GM10248 (cell line): Measurements from ENCODE around the gene MIA.
A peak's percentile ranks its signal among the peaks of the same experiment; 100 is the strongest.
"Not testable (repeated sequence)": the region's sequence is repeated elsewhere in the genome, so short reads cannot be mapped to it uniquely, and the experiment has no call there.

ENCODE experiments used
- CTCF ChIA-PET: fragments of 300-600 bp; sonication (Branson Sonifier 250); formaldehyde crosslinking; extraction: SDS; loops from one replicate; lab custom pipeline; 2021; ENCODE audit warnings: antibody characterized with exemption; lab: Yijun Ruan, JAX
- POLR2A ChIA-PET: fragments of 350-650 bp; sonication (Branson Sonifier 250); formaldehyde crosslinking; extraction: SDS; loops from one replicate; lab custom pipeline; 2020; ENCODE audit warnings: antibody characterized with exemption; lab: Yijun Ruan, JAX
- DNase-seq: peaks from one replicate; pipeline ENCODE4 v3.0.0; 2012; ENCODE audit errors: extremely low spot score
- TF ChIP-seq, protein P1 (sequence below): IDR thresholded peaks from 2 replicates; pipeline ENCODE4 v1.5.1; 2012; ENCODE audit warnings: mild to moderate bottlenecking, low read depth; ENCODE audit errors: extremely low read depth, missing control alignments, control extremely low read depth

Gene MIA

DNA sequence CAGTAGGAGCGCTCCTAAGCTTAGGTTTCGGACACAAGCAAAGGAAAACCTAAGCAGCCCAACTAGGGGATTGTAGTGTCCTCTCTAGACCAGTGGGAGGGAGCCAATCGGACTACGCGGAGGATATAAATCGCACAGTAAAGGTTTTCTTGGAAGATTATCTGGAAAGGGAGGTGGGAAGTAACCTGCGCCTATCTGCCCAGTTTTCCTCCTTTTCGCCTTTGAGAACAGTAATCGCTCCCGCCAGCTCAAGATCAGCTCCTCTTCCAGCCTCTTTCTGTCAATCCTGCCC, 2.3 kb downstream of the MIA start:
- ChIA-PET CTCF (interaction anchor here (0.8 to 3.7 kb wide), 9 partner anchors 20 to 143 kb away, joined by 3 to 23 read pairs (median 7); partner anchors contain the start of genes ACTMAP, EGLN2 and SNRPA), POLR2A (interaction anchor here (0.7 to 3.1 kb wide), 9 partner anchors 9 to 486 kb away, joined by 3 to 35 read pairs (median 5); partner anchors contain the start of genes ACTMAP, EGLN2 and SNRPA)
- no peak for DNase-seq
- TF ChIP-seq, protein P1, sequence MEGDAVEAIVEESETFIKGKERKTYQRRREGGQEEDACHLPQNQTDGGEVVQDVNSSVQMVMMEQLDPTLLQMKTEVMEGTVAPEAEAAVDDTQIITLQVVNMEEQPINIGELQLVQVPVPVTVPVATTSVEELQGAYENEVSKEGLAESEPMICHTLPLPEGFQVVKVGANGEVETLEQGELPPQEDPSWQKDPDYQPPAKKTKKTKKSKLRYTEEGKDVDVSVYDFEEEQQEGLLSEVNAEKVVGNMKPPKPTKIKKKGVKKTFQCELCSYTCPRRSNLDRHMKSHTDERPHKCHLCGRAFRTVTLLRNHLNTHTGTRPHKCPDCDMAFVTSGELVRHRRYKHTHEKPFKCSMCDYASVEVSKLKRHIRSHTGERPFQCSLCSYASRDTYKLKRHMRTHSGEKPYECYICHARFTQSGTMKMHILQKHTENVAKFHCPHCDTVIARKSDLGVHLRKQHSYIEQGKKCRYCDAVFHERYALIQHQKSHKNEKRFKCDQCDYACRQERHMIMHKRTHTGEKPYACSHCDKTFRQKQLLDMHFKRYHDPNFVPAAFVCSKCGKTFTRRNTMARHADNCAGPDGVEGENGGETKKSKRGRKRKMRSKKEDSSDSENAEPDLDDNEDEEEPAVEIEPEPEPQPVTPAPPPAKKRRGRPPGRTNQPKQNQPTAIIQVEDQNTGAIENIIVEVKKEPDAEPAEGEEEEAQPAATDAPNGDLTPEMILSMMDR = no peak

DNA sequence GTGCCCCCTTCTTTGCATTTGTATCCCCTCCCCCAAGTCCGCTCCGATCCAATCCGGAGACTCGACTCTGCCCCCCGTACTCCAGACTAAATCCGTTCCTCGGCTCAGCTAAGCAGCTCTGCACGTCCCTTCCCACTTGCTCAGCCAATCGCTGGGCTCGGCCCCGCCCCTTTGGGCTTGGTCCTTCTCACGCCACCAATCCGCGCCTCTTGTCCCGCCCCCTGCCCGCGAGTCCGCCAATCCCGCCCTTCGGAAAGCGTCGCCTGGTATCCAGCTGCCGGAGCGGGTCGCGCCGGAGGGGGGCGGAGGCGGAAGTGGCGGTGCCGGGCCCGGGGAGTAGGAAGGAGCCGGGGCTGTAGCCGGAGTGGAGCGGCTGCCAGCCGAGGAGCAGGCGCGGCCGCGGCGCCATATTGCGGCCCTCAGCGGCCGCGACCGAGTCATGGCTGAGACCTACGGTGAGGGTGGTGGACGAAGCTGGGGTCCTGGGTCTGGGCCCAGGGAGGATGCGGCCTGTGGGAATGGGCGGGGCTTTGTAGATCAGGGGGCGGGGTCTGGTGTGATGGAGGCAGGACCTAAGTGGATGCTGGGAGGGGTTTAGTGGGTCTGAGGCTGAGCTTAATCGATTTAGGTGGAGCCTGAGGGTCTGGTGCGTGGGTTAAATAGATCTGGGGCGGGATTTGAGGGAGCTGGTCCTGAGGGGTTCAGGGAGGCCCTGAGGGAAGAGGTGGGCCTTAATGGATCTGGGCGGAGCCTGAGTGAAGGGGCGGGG, 2.8 kb downstream of the MIA start, which contains the start of gene RAB4B:
Gene RAB4B (plus strand): TSS at position 311 of the 769 bp plus-strand sequence. CDS start 129 bp downstream, at position 440.
- TF ChIP-seq, protein P1 = no peak
- ChIA-PET POLR2A (interaction anchor here (0.7 to 3.1 kb wide), 15 partner anchors 8 to 485 kb away, joined by 3 to 35 read pairs (median 4); partner anchors contain the start of genes ACTMAP, COQ8B, EGLN2 and ITPKC), CTCF (interaction anchor here (0.8 to 3.7 kb wide), 16 partner anchors 11 to 357 kb away, joined by 3 to 23 read pairs (median 5); partner anchors contain the start of genes ACTMAP, EGLN2 and SNRPA)
- peak; percentile 95 for DNase-seq

DNA sequence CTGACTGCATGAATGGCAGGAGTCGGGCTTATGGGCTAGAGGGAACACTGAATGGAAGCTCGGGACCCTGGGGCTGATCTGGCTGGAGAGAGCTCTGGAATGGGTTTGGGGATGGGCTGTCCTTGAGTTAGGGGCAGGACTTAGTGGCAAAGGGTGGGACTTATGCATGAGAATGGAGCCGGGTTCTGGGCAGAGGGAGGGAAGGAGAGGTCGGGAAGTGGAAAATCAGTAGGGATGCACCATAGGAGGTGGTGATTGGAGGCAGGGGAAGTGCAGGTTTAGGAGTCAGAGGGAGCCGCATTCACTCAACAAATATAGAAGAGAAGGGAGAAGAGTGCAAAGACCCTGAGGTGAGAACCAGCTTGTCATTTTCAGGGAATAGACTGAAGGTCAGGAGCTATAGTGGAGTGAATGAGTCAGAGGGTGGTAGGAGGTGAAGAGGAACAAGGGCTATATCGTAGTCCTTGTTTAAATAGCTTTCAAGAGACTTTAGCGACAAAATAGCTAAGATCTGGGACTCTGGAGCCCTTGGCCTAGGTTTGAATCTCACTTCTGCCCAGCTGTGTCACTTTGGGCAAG, 3.5 kb downstream of the MIA start:
- CTCF ChIA-PET = interaction anchor here (0.9 to 3.7 kb wide), 12 partner anchors 11 to 574 kb away, joined by 3 to 23 read pairs (median 5); partner anchors contain the start of gene EGLN2
- TF ChIP-seq, protein P1 = no peak
- DNase-seq = no peak

DNA sequence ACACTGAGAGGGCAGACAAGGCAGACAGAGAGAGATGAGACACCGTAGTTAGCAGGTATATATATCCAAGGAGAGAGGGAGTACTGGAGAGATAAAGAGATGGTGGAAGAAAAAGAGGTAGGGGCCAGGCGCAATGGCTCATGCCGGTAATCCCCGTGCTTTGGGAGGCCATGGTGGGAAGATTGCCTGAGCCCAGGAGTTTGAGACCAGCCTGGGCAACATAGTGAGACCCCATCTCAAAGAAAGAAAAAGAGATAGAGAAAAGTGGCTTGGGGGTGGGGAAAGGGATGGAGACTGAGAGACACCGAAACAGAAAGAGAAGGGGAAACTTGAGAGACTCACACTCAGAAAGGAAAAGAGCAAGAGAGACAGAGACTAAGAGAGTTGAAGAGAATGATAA, 5.3 kb downstream of the MIA start:
- ChIA-PET CTCF (interaction anchor here (0.9 to 1.4 kb wide), 3 partner anchors 16 to 146 kb away, joined by 3 to 6 read pairs (median 3); no protein-coding TSS in a partner anchor), POLR2A (no interaction called here)
- no peak for DNase-seq
- TF ChIP-seq, protein P1 = no peak

More for the DNA sequence above, 3.5 kb downstream of the MIA start:
- POLR2A ChIA-PET = interaction anchor here (0.6 to 3.1 kb wide), 10 partner anchors 8 to 511 kb away, joined by 3 to 35 read pairs (median 4); partner anchors contain the start of genes ACTMAP, COQ8B, EGLN2 and ITPKC

DNA sequence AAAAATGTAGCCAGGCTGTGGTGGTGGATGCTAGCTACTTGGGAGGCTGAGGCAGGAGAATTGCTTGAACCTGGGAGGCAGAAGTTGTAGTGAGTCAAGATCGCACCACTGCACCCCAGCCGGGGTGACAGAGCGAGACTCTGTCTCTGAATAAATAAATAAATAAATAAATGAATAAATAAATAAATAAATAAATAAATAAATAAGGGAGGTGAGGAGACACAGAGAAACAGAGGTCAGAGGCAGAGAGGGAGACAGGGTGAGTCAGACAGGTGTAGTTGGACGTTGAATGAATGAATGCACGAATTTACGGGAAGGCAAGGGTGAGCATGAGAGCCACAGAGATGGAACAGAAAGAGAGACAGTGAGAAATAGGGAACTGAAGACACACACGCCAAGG, 5.8 kb downstream of the MIA start:
- TF ChIP-seq, protein P1 = no peak
- DNase-seq = no peak
- ChIA-PET POLR2A (interaction anchor here (0.6 kb wide), 1 partner anchor 11 kb away, joined by 8 read pairs; no protein-coding TSS in a partner anchor), CTCF (interaction anchor here (1.4 kb wide), 1 partner anchor 25 kb away, joined by 6 read pairs; no protein-coding TSS in a partner anchor)

DNA sequence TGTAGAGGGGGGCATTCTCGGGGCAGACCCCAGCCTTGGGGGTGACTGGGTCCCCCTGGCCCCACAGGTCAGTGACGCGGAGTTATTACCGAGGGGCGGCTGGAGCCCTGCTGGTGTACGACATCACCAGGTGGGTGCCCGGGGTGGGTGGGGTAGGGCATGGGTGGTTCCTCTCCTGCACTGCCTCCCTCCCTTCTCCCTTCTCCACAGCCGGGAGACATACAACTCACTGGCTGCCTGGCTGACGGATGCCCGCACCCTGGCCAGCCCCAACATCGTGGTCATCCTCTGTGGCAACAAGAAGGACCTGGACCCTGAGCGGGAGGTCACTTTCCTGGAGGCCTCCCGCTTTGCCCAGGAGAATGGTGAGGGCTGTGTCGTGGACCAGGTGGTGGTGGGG, 8.4 kb downstream of the MIA start:
- TF ChIP-seq, protein P1 = no peak
- ChIA-PET CTCF (no interaction called here), POLR2A (no interaction called here)
- DNase-seq = no peak

DNA sequence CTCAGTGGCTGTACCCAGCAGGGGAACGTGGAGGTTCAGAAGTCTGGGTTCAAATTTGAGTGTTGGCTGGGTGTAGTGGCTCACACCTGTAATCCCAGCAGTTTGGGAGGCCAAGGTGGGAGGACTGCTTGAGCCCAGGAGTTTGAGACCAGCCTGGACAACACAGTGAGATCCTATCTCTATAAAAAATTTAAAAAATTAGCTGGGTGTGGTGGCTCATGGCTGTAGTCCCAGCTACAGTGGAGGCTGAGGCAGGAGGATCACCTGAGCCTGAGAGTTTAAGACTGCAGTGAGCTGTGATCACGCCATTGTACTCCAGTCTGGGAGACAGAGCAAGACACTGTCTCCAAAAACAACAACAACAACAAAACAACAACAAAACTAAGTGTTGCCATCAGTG, 8.8 kb downstream of the MIA start:
- POLR2A ChIA-PET, DNase-seq, CTCF ChIA-PET: not testable (repeated sequence)
